LNCaP clone FGC (cell line): ENCODE measurements around the gene MZB1.

Experiments
- DNase-seq: peaks from one replicate; pipeline ENCODE4 v3.0.0-alpha.2; 2011; ENCODE audit warnings: low read depth
- H3K4me3 ChIP-seq: 2 replicates; pipeline ENCODE4 v1.5.1; 2011; ENCODE audit warnings: mild to moderate bottlenecking, low read depth, low read length, control low read depth
- TF ChIP-seq, protein P1 (sequence below): IDR thresholded peaks from 2 replicates; pipeline ENCODE4 v1.5.1; 2012; ENCODE audit warnings: mild to moderate bottlenecking; ENCODE audit not compliant: control insufficient read depth, insufficient read depth; ENCODE audit errors: extremely low read depth

The MZB1 gene

DNA sequence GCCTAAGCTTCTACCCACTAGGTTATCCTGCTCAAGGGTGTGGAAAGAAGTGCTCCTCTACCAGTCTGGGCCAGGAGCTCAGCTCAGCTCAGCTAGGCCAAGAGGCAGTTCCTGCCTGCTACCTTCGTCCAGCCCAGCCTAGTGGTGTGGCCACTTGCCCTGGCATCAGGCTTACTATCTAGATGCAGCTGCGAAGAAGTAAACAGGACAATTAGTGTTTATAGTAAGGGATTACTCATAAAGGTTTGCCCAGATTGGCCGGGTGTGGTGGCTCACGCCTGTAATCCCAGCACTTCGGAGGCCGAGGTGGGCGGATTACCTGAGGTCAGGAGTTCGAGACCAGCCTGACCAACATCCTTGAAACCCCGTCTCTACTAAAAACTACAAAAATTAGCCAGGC is 26.9 kb upstream of the MZB1 start:
- H3K4me3 ChIP-seq = no peak overlapping the region
- TF ChIP-seq, protein P1, sequence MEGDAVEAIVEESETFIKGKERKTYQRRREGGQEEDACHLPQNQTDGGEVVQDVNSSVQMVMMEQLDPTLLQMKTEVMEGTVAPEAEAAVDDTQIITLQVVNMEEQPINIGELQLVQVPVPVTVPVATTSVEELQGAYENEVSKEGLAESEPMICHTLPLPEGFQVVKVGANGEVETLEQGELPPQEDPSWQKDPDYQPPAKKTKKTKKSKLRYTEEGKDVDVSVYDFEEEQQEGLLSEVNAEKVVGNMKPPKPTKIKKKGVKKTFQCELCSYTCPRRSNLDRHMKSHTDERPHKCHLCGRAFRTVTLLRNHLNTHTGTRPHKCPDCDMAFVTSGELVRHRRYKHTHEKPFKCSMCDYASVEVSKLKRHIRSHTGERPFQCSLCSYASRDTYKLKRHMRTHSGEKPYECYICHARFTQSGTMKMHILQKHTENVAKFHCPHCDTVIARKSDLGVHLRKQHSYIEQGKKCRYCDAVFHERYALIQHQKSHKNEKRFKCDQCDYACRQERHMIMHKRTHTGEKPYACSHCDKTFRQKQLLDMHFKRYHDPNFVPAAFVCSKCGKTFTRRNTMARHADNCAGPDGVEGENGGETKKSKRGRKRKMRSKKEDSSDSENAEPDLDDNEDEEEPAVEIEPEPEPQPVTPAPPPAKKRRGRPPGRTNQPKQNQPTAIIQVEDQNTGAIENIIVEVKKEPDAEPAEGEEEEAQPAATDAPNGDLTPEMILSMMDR = no peak
- no peak for DNase-seq

DNA sequence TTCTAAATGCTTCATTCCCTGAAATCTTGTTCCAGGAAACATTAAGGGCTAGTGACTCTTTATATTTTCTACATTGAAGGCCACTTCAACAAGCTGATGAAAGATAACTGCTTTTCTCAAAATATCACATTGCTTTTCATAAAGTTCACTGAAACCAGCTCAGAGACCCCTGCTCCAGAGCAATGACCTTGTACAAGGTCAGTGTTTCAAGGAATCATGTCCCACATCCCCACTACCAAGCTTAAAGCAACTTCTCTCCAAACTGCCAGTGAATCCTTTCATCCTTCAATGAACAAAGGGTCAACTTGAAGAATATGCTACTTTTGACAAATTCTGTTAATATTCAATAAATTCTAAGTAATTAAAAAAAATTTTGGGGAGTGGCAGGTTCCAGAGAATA is 26.2 kb upstream of the MZB1 start:
- TF ChIP-seq, protein P1 = no peak
- H3K4me3 ChIP-seq = no peak overlapping the region
- DNase-seq = no peak

DNA sequence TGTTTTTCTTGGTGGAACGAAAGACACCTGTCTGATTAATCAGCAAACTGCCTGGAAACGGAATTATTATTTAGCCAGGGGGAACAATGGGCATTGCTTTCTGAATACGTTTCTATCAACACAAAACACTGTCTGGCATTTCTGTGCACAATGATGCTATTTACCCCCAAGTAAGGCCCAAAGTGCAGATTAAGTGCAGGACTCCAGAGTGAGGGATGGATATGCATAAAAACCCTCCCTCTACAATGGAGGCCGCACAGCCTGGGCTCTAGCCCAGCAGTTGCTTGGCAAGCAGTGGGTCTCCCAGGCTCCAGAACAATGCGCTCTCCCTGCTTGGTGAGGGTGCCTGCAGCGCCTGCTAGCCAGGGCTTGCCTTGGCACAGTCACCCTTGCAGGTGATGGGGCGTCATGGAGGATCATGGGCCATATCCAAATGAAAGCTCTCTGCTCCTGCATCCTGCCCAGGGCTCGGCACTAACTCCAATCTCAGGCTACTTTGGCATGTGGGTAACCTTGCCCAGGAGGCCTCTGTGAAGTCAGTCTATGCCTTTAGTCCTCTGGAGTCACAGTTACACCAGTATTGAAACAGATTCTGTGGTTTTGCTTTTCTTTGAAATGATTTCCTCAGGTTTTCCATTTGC is 25.6 kb upstream of the MZB1 start:
- no peak for DNase-seq
- H3K4me3 ChIP-seq = no peak overlapping the region
- TF ChIP-seq, protein P1 = no peak

DNA sequence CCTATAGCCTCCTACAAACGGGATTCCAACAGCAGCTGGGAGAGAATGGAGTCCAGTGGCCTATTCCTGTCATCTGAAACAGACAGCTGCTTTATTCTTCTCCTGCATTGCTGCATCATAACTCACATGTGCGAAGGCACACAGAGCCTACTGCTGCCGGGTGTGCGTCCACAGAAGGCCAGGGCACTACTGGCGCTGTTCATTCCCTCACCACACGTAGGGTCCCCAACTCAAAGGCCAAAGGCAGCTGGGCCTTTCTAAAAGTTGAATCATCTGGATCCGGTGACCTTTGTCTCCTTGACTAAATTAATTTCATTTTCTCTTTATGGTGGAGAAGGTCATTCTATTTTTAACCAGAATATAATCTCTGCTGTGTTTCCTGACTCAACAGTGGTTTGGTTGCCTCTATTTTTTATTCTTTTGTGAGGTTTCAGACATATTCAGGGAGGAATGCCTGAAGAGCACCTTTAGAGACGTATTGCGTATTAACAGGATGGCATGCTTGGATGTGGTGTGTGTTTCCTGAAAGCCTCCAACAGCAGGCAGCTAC is 24.9 kb upstream of the MZB1 start:
- TF ChIP-seq, protein P1 = no peak
- no peak for DNase-seq

DNA sequence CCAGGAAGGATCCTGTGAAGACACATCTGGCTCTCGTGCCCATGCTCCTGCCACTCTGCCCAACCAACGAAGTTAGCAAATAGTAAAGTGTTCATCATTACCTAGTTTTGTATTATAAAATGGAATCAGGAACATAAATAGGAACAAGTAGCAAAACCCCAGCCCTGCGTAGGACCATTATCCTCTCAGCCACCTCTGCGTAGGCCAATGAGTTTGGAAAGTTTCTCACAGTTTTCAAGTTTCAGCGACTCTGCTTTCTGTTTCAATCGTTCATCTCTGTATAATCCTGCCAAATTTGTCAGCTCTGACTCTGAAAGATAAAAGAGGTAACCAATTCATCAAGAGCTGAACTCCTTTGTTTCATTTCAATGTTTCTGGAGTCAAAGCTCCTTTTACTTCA is 24.2 kb upstream of the MZB1 start:
- no peak overlapping the region for H3K4me3 ChIP-seq
- TF ChIP-seq, protein P1 = no peak
- DNase-seq = no peak

More for the DNA sequence above, 24.9 kb upstream of the MZB1 start:
- no peak overlapping the region for H3K4me3 ChIP-seq

DNA sequence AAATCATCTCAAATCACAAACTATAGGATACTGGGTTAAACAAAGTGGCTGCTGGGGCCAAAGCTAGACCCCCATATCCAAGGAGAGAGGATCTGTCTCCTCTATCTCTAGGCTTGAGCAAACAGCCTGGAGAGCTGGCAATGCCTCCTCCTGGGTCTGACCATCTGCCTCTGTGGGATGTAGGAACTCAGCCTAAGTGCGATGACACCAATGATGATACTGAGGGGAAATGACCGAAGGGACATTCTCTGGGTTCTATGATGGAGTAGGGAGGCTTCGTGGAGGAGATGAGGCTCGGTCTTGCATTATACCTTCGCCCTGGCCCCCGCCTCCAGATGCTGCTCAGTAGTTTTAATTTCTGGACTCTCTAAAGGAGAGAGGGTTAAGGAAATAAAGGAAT is 23.4 kb upstream of the MZB1 start:
- TF ChIP-seq, protein P1 = no peak
- no peak overlapping the region for H3K4me3 ChIP-seq
- no peak for DNase-seq
